ENCODE measurements around the gene COPS8. TPM values are rescaled to one million over a fixed set of nuclear protein-coding genes. Genes with fewer than 3 reads are reported as not detected.

COPS8 gene
- total RNA-seq, 1 experiment from 2014 or later: 32.6 TPM

DNA sequence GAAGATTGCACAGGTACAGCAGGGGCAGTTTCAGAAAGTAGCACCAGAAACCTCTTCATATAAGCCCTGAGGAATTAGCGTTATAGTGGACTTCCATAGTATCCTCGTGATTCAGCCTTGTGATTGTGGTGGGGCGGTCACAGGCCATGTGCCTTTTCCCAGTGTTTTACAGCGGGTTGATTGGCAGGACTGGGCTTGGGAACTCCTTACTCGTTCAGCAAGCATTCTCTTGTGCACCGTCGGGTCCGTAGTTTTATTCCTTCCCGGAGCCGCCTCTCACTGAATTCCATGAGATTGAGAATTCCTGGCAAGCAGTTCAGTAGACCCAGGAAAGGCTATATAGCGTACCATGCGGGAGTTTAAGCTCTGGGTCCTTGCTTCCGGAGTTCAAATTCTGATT, 5.2 kb downstream of the COPS8 start:
- BruUV-seq (replicated peaks): no TSS peak
- no peaks in the 10 kb centered on the region for H3K9me3 Mint-ChIP-seq (ENCODE audit: unreplicated experiment)
- H3K36me3 ChIP-seq (ENCODE audit: control insufficient read depth, insufficient read depth, low read length): no peaks in the 10 kb centered on the region
- ChIA-PET POLR2A (no interaction called here), CTCF (no interaction called here)
- H3K27ac Mint-ChIP-seq (ENCODE audit: unreplicated experiment): no peak overlapping the region
- H3K27me3 Mint-ChIP-seq (ENCODE audit: insufficient read depth, unreplicated experiment): no peaks in the 10 kb centered on the region
- DNase-seq: no peak
- no peaks in the 10 kb centered on the region for H3K9me3 ChIP-seq
- no peak overlapping the region for H3K4me3 ChIP-seq (ENCODE audit: low read depth, low read length)
- intact Hi-C loops (cut with micrococcal nuclease; ENCODE audit: unreplicated experiment): no loop called here
- no peaks in the 10 kb centered on the region for H3K27me3 ChIP-seq (replicated peaks; ENCODE audit: control insufficient read depth, insufficient read depth, low read length)
- H3K4me3 Mint-ChIP-seq (ENCODE audit: unreplicated experiment): no peak overlapping the region
- H3K4me1 Mint-ChIP-seq (ENCODE audit: low read depth, unreplicated experiment): no peaks in the 10 kb centered on the region
- peaks cover 16% of the 10 kb centered on the region for H3K36me3 Mint-ChIP-seq (ENCODE audit: insufficient read depth, unreplicated experiment)
- no peaks in the 10 kb centered on the region for H3K4me1 ChIP-seq
- TF ChIP-seq, protein P1, sequence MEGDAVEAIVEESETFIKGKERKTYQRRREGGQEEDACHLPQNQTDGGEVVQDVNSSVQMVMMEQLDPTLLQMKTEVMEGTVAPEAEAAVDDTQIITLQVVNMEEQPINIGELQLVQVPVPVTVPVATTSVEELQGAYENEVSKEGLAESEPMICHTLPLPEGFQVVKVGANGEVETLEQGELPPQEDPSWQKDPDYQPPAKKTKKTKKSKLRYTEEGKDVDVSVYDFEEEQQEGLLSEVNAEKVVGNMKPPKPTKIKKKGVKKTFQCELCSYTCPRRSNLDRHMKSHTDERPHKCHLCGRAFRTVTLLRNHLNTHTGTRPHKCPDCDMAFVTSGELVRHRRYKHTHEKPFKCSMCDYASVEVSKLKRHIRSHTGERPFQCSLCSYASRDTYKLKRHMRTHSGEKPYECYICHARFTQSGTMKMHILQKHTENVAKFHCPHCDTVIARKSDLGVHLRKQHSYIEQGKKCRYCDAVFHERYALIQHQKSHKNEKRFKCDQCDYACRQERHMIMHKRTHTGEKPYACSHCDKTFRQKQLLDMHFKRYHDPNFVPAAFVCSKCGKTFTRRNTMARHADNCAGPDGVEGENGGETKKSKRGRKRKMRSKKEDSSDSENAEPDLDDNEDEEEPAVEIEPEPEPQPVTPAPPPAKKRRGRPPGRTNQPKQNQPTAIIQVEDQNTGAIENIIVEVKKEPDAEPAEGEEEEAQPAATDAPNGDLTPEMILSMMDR (IDR thresholded peaks at IDR 0.05; ENCODE audit: insufficient read depth in 1 of 2, low read depth in 1 of 2, low read length in 1 of 2, severe bottlenecking in 1 of 2, unreplicated experiment in 1 of 2): no peak

DNA sequence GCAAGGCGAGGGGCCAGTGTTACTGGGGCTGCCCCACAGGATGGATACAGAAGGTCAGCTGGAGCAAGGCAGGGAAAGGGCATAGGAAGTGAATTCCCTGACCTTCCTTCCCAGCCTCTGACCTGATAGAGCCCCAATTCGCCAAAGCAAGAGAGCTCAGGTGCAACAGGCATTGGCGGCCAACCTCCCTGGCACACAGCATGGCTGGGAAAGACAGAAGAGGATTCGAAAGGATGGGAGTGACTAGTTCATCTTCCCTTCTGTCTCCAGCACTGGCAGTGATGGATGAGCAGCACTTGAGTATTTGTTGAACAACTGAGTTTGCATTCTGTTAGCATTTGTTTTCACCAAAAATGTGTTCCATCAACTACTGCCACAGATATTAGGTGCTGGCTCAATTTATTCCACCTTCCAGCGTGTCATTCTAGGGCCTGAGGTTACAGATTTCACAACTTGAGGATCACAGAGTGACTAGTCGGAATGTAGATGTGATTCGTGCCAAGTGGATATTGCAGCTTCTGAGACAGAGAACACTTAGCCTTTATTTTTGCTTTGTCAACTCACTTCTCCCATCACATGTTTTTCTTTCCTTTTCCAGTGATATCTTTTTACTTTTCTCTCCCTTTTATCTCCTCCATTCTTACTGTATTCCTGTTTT, 6.2 kb downstream of the COPS8 start:
- peaks cover 19% of the 10 kb centered on the region for H3K36me3 Mint-ChIP-seq (ENCODE audit: insufficient read depth, unreplicated experiment)
- no peak overlapping the region for H3K4me3 ChIP-seq (ENCODE audit: low read depth, low read length)
- TF ChIP-seq, protein P1 (IDR thresholded peaks at IDR 0.05; ENCODE audit: insufficient read depth in 1 of 2, low read depth in 1 of 2, low read length in 1 of 2, severe bottlenecking in 1 of 2, unreplicated experiment in 1 of 2): no peak
- ChIA-PET POLR2A (no interaction called here), CTCF (no interaction called here)
- DNase-seq: no peak
- no peak overlapping the region for H3K27ac Mint-ChIP-seq (ENCODE audit: unreplicated experiment)
- intact Hi-C loops (cut with micrococcal nuclease; ENCODE audit: unreplicated experiment): no loop called here
- no peaks in the 10 kb centered on the region for H3K4me1 ChIP-seq
- H3K9me3 Mint-ChIP-seq (ENCODE audit: unreplicated experiment): no peaks in the 10 kb centered on the region
- no peaks in the 10 kb centered on the region for H3K36me3 ChIP-seq (ENCODE audit: control insufficient read depth, insufficient read depth, low read length)
- no TSS peak for BruUV-seq (replicated peaks)
- H3K27me3 Mint-ChIP-seq (ENCODE audit: insufficient read depth, unreplicated experiment): no peaks in the 10 kb centered on the region
- no peak overlapping the region for H3K4me3 Mint-ChIP-seq (ENCODE audit: unreplicated experiment)
- no peaks in the 10 kb centered on the region for H3K27me3 ChIP-seq (replicated peaks; ENCODE audit: control insufficient read depth, insufficient read depth, low read length)
- no peaks in the 10 kb centered on the region for H3K4me1 Mint-ChIP-seq (ENCODE audit: low read depth, unreplicated experiment)
- H3K9me3 ChIP-seq: no peaks in the 10 kb centered on the region

DNA sequence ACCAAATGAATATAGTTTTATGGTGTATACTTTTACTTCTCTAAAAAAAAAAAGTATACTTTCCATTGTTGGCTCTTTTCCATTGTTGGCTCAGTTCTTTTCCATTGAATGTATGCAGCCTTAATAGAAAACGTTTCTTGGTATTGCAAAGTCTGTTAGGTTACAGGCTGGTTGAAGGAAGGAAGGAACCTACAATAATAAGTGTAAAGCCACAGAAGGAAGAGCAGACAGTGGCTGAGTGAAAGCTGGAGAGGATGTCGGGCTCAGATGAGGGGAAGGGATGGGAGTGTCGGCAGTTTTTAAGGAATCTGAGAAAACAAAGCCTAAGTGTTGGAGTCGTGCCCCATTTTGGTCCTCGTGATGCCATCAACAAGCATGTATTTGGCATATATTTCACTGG, 6.8 kb downstream of the COPS8 start:
- Histone ChIP-seq H3K4me3 (ENCODE audit: low read depth, low read length) (no peak overlapping the region), H3K27me3 (replicated peaks; ENCODE audit: control insufficient read depth, insufficient read depth, low read length) (no peaks in the 10 kb centered on the region), H3K9me3 (no peaks in the 10 kb centered on the region), H3K4me1 (no peaks in the 10 kb centered on the region), H3K36me3 (ENCODE audit: control insufficient read depth, insufficient read depth, low read length) (no peaks in the 10 kb centered on the region)
- POLR2A ChIA-PET: no interaction called here
- CTCF ChIA-PET: no interaction called here
- no peak overlapping the region for H3K27ac Mint-ChIP-seq (ENCODE audit: unreplicated experiment)
- TF ChIP-seq, protein P1 (IDR thresholded peaks at IDR 0.05; ENCODE audit: insufficient read depth in 1 of 2, low read depth in 1 of 2, low read length in 1 of 2, severe bottlenecking in 1 of 2, unreplicated experiment in 1 of 2): no peak
- peaks cover 23% of the 10 kb centered on the region for H3K36me3 Mint-ChIP-seq (ENCODE audit: insufficient read depth, unreplicated experiment)
- BruUV-seq (replicated peaks): no TSS peak
- no peak for DNase-seq
- no peak overlapping the region for H3K4me3 Mint-ChIP-seq (ENCODE audit: unreplicated experiment)
- no peaks in the 10 kb centered on the region for H3K27me3 Mint-ChIP-seq (ENCODE audit: insufficient read depth, unreplicated experiment)
- H3K4me1 Mint-ChIP-seq (ENCODE audit: low read depth, unreplicated experiment): no peaks in the 10 kb centered on the region
- intact Hi-C loops (cut with micrococcal nuclease; ENCODE audit: unreplicated experiment): no loop called here
- H3K9me3 Mint-ChIP-seq (ENCODE audit: unreplicated experiment): no peaks in the 10 kb centered on the region

Measured in Caco-2 (cell line).